GM19438 (cell line): Measurements from ENCODE around the gene BUB3.

Source experiments
- ATAC-seq: cut with Tn5 transposase; IDR thresholded peaks from one replicate; pipeline ENCODE4 v1.9.1; 2021; ENCODE audit warnings: low read depth; ENCODE audit not compliant: unreplicated experiment

The BUB3 gene

GRCh38 chr10:123140983-123141390 is 13.2 kb upstream of the BUB3 start:
- no peak for ATAC-seq

GRCh38 chr10:123141791-123142700 is 12.2 kb upstream of the BUB3 start:
- no peak for ATAC-seq

- no peak for ATAC-seq
These were observed 11.5 kb upstream of the BUB3 start for GRCh38 chr10:123142701-123143161.

- no peak for ATAC-seq
These were observed 10.9 kb upstream of the BUB3 start for GRCh38 chr10:123143162-123143824.

GRCh38 chr10:123143825-123144168 is 10.4 kb upstream of the BUB3 start:
- ATAC-seq: no peak

GRCh38 chr10:123144697-123145541 is 9.3 kb upstream of the BUB3 start:
- no peak for ATAC-seq

- ATAC-seq: no peak
These were observed 8.6 kb upstream of the BUB3 start for GRCh38 chr10:123145542-123146012.

- no peak for ATAC-seq
These were observed 7.9 kb upstream of the BUB3 start for GRCh38 chr10:123146013-123146893.

GRCh38 chr10:123146894-123147634 is 7.1 kb upstream of the BUB3 start:
- no peak for ATAC-seq

- ATAC-seq: no peak
These were observed 6.4 kb upstream of the BUB3 start, which contains the start of gene HMX2 for GRCh38 chr10:123147635-123148413. Gene HMX2 (plus strand): TSS chr10:123148136. CDS start chr10:123148379, 243 bp downstream.

GRCh38 chr10:123148414-123149161 is 5.6 kb upstream of the BUB3 start:
- ATAC-seq: no peak

GRCh38 chr10:123149162-123149567 is 5.0 kb upstream of the BUB3 start:
- no peak for ATAC-seq

- no peak for ATAC-seq
These were observed 4.5 kb upstream of the BUB3 start for GRCh38 chr10:123149568-123150270.

- no peak for ATAC-seq
These were observed 3.8 kb upstream of the BUB3 start for GRCh38 chr10:123150271-123150985.

- no peak for ATAC-seq
These were observed 3.0 kb upstream of the BUB3 start for GRCh38 chr10:123150986-123151736.

GRCh38 chr10:123151737-123152135 is 2.5 kb upstream of the BUB3 start:
- ATAC-seq: no peak
